Naive thymus-derived CD4-positive, alpha-beta T cell (primary cell): ENCODE measurements around the gene TBC1D3B. TPM values are rescaled to one million over a fixed set of nuclear protein-coding genes. Genes with fewer than 3 reads are reported as not detected.

Experiments
- ATAC-seq: fragments of 150-1000 bp; cut with Tn5 transposase; 2 replicates; pipeline ENCODE4 v1.10.0; 2021; ENCODE audit warnings: mild to moderate bottlenecking, moderate library complexity
- CTCF ChIA-PET: fragments of 350-600 bp; sonication (Branson Sonifier 250); formaldehyde crosslinking; loops from one replicate; lab custom pipeline; 2021; ENCODE audit warnings: antibody characterized with exemption; lab: Charles Lee
- POLR2A ChIA-PET: fragments of 350-600 bp; sonication (Branson Sonifier 250); formaldehyde crosslinking; loops from one replicate; lab custom pipeline; 2021; ENCODE audit warnings: antibody characterized with exemption, inconsistent platforms; lab: Charles Lee
- DNase-seq, 9 donors: peaks; one replicate each; pipeline versions ENCODE4 v3.0.0 to v3.0.0-alpha.2; 2020 to 2022; ENCODE audit warnings: mixed read lengths in 1 of 9
- H3K27ac ChIP-seq: one replicate; pipeline ENCODE4 v1.7.0; 2013; ENCODE audit warnings: mild to moderate bottlenecking, low read depth, low read length, moderate library complexity
- H3K27me3 ChIP-seq, 2 donors: one replicate each; pipeline ENCODE4 v1.7.0; 2013; ENCODE audit warnings: low read length in 2 of 2, mild to moderate bottlenecking in 2 of 2, moderate library complexity in 2 of 2; ENCODE audit not compliant: control insufficient read depth in 2 of 2, insufficient read depth in 2 of 2
- H3K36me3 ChIP-seq, 3 experiments: 1 replicate in 2 of 3; 2 replicates in 1 of 3; pipeline ENCODE4 v1.7.0; 2013; ENCODE audit warnings: low read length in 3 of 3, mild to moderate bottlenecking in 3 of 3, moderate library complexity in 1 of 3; ENCODE audit not compliant: insufficient read depth in 3 of 3, control insufficient read depth in 2 of 3
- H3K4me1 ChIP-seq, 2 donors: one replicate each; pipeline ENCODE4 v1.7.0; 2013; ENCODE audit warnings: low read length in 2 of 2, mild to moderate bottlenecking in 2 of 2, moderate library complexity in 1 of 2; ENCODE audit not compliant: control insufficient read depth in 2 of 2, insufficient read depth in 2 of 2
- H3K4me3 ChIP-seq: 2 replicates; pipeline ENCODE4 v1.7.0; 2013; ENCODE audit warnings: mild to moderate bottlenecking, low read length
- H3K9me3 ChIP-seq, 3 experiments: 1 replicate in 2 of 3; 2 replicates in 1 of 3; pipeline ENCODE4 v1.7.0; 2013; ENCODE audit warnings: low read length in 3 of 3; ENCODE audit not compliant: control insufficient read depth in 2 of 3
- H3K27ac Mint-ChIP-seq, 9 donors: one replicate each; pipeline ENCODE4 v1.8.0; 2020 to 2022; ENCODE audit warnings: mixed read lengths in 9 of 9, mild to moderate bottlenecking in 8 of 9, moderate library complexity in 5 of 9, inconsistent platforms in 2 of 9
- H3K27me3 Mint-ChIP-seq, 5 donors: one replicate each; pipeline ENCODE4 v1.8.0; 2021 to 2022; ENCODE audit warnings: mixed read lengths in 5 of 5, mild to moderate bottlenecking in 1 of 5
- H3K36me3 Mint-ChIP-seq, 5 donors: one replicate each; pipeline ENCODE4 v1.8.0; 2020 to 2022; ENCODE audit warnings: mixed read lengths in 5 of 5, mild to moderate bottlenecking in 3 of 5, inconsistent platforms in 1 of 5
- H3K4me1 Mint-ChIP-seq, 7 donors: one replicate each; pipeline ENCODE4 v1.8.0; 2020 to 2022; ENCODE audit warnings: mixed read lengths in 7 of 7, mild to moderate bottlenecking in 3 of 7, inconsistent platforms in 1 of 7
- H3K4me3 Mint-ChIP-seq, 10 donors: one replicate each; pipeline ENCODE4 v1.8.0; 2020 to 2022; ENCODE audit warnings: mild to moderate bottlenecking in 10 of 10, mixed read lengths in 10 of 10, moderate library complexity in 6 of 10, inconsistent platforms in 2 of 10
- H3K9me3 Mint-ChIP-seq, 11 donors: one replicate each; pipeline ENCODE4 v1.8.0; 2020 to 2022; ENCODE audit warnings: mixed read lengths in 11 of 11, mild to moderate bottlenecking in 4 of 11, inconsistent platforms in 1 of 11, moderate library complexity in 1 of 11
- intact Hi-C, 2 donors: fragments of 100-400 bp; cut with micrococcal nuclease; formaldehyde crosslinking; loops; one replicate each; pipeline ENCODE4 v1.15.1; 2023
- polyA plus RNA-seq, 2 donors: library from polyadenylated mRNA; unstranded; fragments of 300-500 nt; fragmentation: Illumina TruSeq; gene quantifications; one replicate each; pipeline ENCODE4 v1.2.3, GENCODE V29; 2021
- total RNA-seq, 6 experiments: library from RNA in 5 of 6; stranded (reverse) in 5 of 6; gene quantifications; 1 replicate in 5 of 6; 2 replicates in 1 of 6; pipeline ENCODE4 v1.2.3 and lab custom pipeline; 2021 to 2026

The TBC1D3B gene
- total and polyA plus RNA-seq, 7 experiments from 2014 or later, result 4.0 to 13.3 (median 9.7) TPM; not detected in 2

- CTCF ChIA-PET, result interaction anchor here (1.4 kb wide), 1 partner anchor 16 kb away, joined by 6 read pairs; no protein-coding TSS in a partner anchor
- Mint-ChIP-seq H3K27ac (no peak overlapping the region), H3K4me3 (no peak overlapping the region), H3K36me3 (peaks cover 0 to 2% (median 0%) of the 10 kb centered on the region in 5 donors), H3K27me3 (peaks cover 0 to 55% (median 26%) of the 10 kb centered on the region in 5 donors), H3K9me3 (peaks cover 0 to 5% (median 0%) of the 10 kb centered on the region in 11 donors), H3K4me1 (no peaks in the 10 kb centered on the region)
- POLR2A ChIA-PET, result no interaction called here
- intact Hi-C loops, result no loop called here
- Histone ChIP-seq H3K27me3 (no peaks in the 10 kb centered on the region), H3K27ac (no peak overlapping the region), H3K36me3 (no peaks in the 10 kb centered on the region), H3K9me3 (no peaks in the 10 kb centered on the region), H3K4me1 (peaks cover 0 to 15% of the 10 kb centered on the region in 2 donors), H3K4me3 (no peak overlapping the region)
- DNase-seq, result no peak
- no peak for ATAC-seq
Observed at GRCh38 chr17:36131931-36132330, 44.5 kb downstream of the TBC1D3B start.

GRCh38 chr17:36131421-36131820, 45.0 kb downstream of the TBC1D3B start:
- peaks cover 0 to 4% (median 0%) of the 10 kb centered on the region in 5 donors for H3K36me3 Mint-ChIP-seq
- Histone ChIP-seq H3K9me3 (no peaks in the 10 kb centered on the region), H3K4me3 (no peak overlapping the region), H3K27ac (no peak overlapping the region), H3K36me3 (no peaks in the 10 kb centered on the region), H3K27me3 (no peaks in the 10 kb centered on the region), H3K4me1 (peaks cover 0 to 20% of the 10 kb centered on the region in 2 donors)
- H3K9me3 Mint-ChIP-seq, result peaks cover 0 to 10% (median 4%) of the 10 kb centered on the region in 11 donors
- peak; percentile 41 for ATAC-seq
- intact Hi-C loops, result no loop called here
- no peak overlapping the region for H3K27ac Mint-ChIP-seq
- no peak overlapping the region for H3K4me3 Mint-ChIP-seq
- peaks cover 0 to 53% (median 26%) of the 10 kb centered on the region in 5 donors for H3K27me3 Mint-ChIP-seq
- no peak for DNase-seq
- POLR2A ChIA-PET, result no interaction called here
- no peaks in the 10 kb centered on the region for H3K4me1 Mint-ChIP-seq
- CTCF ChIA-PET, result no interaction called here

DNA sequence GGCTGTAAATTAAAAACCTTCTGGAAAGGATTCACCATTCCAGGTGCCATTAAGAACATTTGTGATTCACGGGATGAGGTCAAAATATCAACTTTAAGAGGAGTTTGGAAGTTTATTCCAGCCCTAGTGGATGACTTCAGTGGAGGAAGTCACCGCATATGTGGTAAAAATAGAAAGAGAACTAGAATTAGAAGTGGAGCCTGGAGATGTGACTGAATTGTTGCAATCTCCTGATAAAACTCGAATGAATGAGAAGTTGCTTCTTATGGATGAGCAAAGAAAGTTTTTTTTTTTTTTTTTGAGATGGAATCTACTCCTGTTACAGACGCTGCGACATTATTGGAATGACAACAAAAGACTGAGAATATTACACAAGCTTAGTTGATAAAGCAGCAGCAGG, 46.1 kb downstream of the TBC1D3B start:
- Mint-ChIP-seq H3K36me3 (peaks cover 0 to 9% (median 3%) of the 10 kb centered on the region in 5 donors), H3K27ac (no peak overlapping the region), H3K4me1 (no peaks in the 10 kb centered on the region), H3K4me3 (no peak overlapping the region), H3K9me3 (peaks cover 0 to 19% (median 13%) of the 10 kb centered on the region in 11 donors), H3K27me3 (peaks cover 0 to 46% (median 25%) of the 10 kb centered on the region in 5 donors)
- intact Hi-C loops, result no loop called here
- CTCF ChIA-PET, result no interaction called here
- H3K9me3 ChIP-seq, result peaks cover 0 to 8% (median 0%) of the 10 kb centered on the region in 3 experiments
- no peaks in the 10 kb centered on the region for H3K36me3 ChIP-seq
- POLR2A ChIA-PET, result no interaction called here
- H3K4me3 ChIP-seq, result no peak overlapping the region
- no peak overlapping the region for H3K27ac ChIP-seq
- DNase-seq (no peak), ATAC-seq (no peak)
- no peaks in the 10 kb centered on the region for H3K27me3 ChIP-seq
- H3K4me1 ChIP-seq, result peaks cover 0 to 22% of the 10 kb centered on the region in 2 donors

- H3K9me3 Mint-ChIP-seq, result peaks cover 0 to 23% (median 14%) of the 10 kb centered on the region in 11 donors
- no peak overlapping the region for H3K27ac Mint-ChIP-seq
- H3K4me1 ChIP-seq, result peaks cover 0 to 22% of the 10 kb centered on the region in 2 donors
- peaks cover 0 to 42% (median 24%) of the 10 kb centered on the region in 5 donors for H3K27me3 Mint-ChIP-seq
- H3K9me3 ChIP-seq, result peaks cover 0 to 15% (median 0%) of the 10 kb centered on the region in 3 experiments
- peaks cover 0 to 9% (median 3%) of the 10 kb centered on the region in 5 donors for H3K36me3 Mint-ChIP-seq
- no peaks in the 10 kb centered on the region for H3K36me3 ChIP-seq
- H3K4me3 Mint-ChIP-seq, result no peak overlapping the region
- H3K27ac ChIP-seq, result no peak overlapping the region
- H3K4me1 Mint-ChIP-seq, result no peaks in the 10 kb centered on the region
- DNase-seq, result no peak
- ChIA-PET POLR2A (no interaction called here), CTCF (no interaction called here)
- no peaks in the 10 kb centered on the region for H3K27me3 ChIP-seq
- H3K4me3 ChIP-seq, result no peak overlapping the region
- no peak for ATAC-seq
- intact Hi-C loops, result no loop called here
Observed at GRCh38 chr17:36129616-36130015, 46.8 kb downstream of the TBC1D3B start.

- POLR2A ChIA-PET, result no interaction called here
- no peaks in the 10 kb centered on the region for H3K4me1 Mint-ChIP-seq
- H3K4me3 Mint-ChIP-seq, result no peak overlapping the region
Observed at GRCh38 chr17:36128411-36128978, 47.9 kb downstream of the TBC1D3B start.

GRCh38 chr17:36127911-36128310, 48.5 kb downstream of the TBC1D3B start:
- Histone ChIP-seq H3K27ac (no peak overlapping the region), H3K36me3 (no peaks in the 10 kb centered on the region), H3K4me1 (peaks cover 0 to 22% of the 10 kb centered on the region in 2 donors), H3K4me3 (no peak overlapping the region), H3K27me3 (no peaks in the 10 kb centered on the region), H3K9me3 (peaks cover 0 to 15% (median 0%) of the 10 kb centered on the region in 3 experiments)
- Mint-ChIP-seq H3K4me3 (no peak overlapping the region), H3K9me3 (peaks cover 0 to 23% (median 14%) of the 10 kb centered on the region in 11 donors), H3K27ac (no peak overlapping the region), H3K4me1 (no peaks in the 10 kb centered on the region), H3K36me3 (peaks cover 0 to 9% (median 3%) of the 10 kb centered on the region in 5 donors), H3K27me3 (peaks cover 0 to 38% (median 19%) of the 10 kb centered on the region in 5 donors)
- DNase-seq (no peak), ATAC-seq (no peak)
- POLR2A ChIA-PET, result no interaction called here
- CTCF ChIA-PET, result interaction anchor here (1.0 kb wide), 1 partner anchor 15 kb away, joined by 3 read pairs; no protein-coding TSS in a partner anchor
- intact Hi-C loops, result no loop called here

More at GRCh38 chr17:36128411-36128978, 47.9 kb downstream of the TBC1D3B start:
- no peak overlapping the region for H3K27ac Mint-ChIP-seq
- Histone ChIP-seq H3K27ac (no peak overlapping the region), H3K27me3 (no peaks in the 10 kb centered on the region), H3K4me3 (no peak overlapping the region), H3K36me3 (no peaks in the 10 kb centered on the region), H3K9me3 (peaks cover 0 to 15% (median 0%) of the 10 kb centered on the region in 3 experiments), H3K4me1 (peaks cover 0 to 22% of the 10 kb centered on the region in 2 donors)
- H3K36me3 Mint-ChIP-seq, result peaks cover 0 to 9% (median 3%) of the 10 kb centered on the region in 5 donors
- no peak for DNase-seq
- H3K27me3 Mint-ChIP-seq, result peaks cover 0 to 38% (median 20%) of the 10 kb centered on the region in 5 donors
- CTCF ChIA-PET, result interaction anchor here (1.0 kb wide), 1 partner anchor 15 kb away, joined by 3 read pairs; no protein-coding TSS in a partner anchor
- H3K9me3 Mint-ChIP-seq, result peaks cover 0 to 23% (median 14%) of the 10 kb centered on the region in 11 donors
- intact Hi-C loops, result no loop called here
- no peak for ATAC-seq
